HG03469 (cell line): ENCODE results near the gene MTMR12.
A peak's percentile ranks its signal among the peaks of the same experiment; 100 is the strongest.

ENCODE experiments used
- ATAC-seq: cut with Tn5 transposase; IDR thresholded peaks from one replicate; pipeline ENCODE4 v1.9.1; 2021; ENCODE audit warnings: mild to moderate bottlenecking, moderate library complexity, moderate number of reproducible peaks; ENCODE audit not compliant: unreplicated experiment

MTMR12 gene

DNA sequence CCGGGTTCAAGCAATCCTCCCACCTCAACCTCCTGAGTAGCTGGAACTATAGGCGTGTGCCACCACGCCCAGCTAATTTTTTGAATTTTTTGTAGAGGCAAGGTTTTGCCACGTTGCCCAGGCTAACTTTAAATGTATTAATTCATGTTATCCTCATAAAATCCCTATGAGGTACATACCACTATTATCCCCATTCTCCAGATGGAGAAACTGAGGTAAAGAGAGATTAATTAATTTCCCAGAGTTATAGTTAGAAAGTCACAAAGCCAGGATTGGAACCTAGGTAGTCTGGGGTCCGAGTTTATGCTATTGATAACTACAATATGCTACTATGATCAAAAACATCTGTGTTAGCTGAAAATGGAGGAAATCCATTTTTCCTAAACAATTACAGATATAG, 106.7 kb downstream of the MTMR12 start:
- ATAC-seq, result no peak

DNA sequence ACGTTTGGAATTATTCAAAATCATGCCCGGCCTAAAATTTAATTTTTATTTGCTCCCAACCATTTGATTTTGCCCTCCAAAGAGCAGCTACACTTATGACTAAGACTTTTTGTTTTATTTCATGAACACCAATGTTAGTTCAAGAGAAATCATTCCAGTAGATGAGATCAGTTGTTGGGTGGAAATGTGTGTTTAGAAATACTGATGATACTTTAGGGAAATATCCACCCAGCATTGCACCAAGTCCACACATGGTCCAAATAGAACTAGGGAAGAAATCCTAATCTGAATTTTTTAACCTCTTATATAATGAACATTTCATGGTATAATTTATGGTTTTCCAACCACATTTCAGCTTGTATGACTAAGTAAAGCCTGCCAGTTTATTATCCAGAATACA, 110.3 kb downstream of the MTMR12 start:
- ATAC-seq, result no peak

DNA sequence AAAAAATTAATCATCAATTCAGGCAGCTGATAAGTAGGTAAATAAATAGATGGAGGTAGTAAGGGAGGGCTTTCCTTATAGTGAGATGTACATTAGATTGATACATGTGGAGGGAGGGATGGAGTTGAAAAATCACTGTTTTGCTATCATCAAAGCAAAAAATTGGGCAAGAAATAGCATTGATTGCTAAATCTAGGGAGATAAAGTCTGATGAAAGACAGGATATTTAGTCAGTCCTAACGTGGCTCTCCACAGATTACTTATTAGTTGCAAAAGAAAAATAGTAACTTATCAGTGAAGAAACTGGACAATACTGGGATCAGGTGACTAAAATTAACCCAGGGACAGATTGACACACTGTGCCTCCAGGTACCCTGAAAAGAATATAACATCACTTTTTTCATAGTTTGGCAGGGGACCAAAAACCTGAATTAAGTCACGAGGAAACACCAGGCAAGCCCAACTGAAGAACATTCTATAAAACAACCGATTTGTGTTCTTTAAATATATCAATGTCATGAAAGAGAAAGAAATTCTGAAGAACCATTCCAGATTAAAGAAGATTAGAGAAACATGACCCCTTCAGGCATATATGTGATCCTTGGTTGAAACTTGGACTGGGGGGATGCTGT, 111.5 kb downstream of the MTMR12 start:
- no peak for ATAC-seq

DNA sequence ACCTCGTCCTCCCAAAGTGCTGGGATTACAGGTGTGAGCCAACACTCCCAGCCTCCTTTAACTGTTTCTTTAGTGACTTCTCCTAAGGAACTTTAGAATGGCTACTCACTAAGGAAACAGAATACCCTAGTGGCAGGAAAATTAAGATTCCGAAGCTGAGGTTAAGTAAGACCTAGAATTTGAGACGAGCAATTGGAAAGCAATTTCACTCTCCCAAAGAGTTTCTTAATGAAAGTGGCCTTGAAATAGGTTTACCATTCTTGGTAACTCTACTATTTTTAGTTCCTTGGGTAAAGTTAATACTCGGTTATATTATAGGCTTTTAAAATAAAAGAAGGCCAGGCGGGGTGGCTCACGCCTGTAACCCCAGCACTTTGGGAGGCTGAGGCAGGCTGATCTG, 115.7 kb downstream of the MTMR12 start:
- no peak for ATAC-seq

DNA sequence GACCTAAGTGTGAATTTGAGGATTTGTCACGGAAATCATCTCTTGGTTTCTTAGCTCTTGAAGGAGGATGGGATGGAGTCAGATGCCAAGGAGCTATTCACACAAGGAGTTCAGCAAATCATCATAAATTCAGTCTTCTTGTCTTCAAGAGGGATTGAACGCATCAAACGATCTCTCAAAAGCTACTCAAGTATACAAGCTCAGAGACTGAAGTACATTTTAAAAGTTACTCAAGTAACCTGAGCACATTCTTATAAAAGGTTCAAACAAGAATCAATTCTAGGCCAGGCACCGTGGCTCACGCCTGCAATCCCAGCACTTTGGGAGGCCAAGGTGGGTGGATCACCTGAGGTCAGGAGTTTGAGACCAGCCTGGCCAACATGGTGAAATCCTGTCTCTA, 117.5 kb downstream of the MTMR12 start:
- no peak for ATAC-seq

DNA sequence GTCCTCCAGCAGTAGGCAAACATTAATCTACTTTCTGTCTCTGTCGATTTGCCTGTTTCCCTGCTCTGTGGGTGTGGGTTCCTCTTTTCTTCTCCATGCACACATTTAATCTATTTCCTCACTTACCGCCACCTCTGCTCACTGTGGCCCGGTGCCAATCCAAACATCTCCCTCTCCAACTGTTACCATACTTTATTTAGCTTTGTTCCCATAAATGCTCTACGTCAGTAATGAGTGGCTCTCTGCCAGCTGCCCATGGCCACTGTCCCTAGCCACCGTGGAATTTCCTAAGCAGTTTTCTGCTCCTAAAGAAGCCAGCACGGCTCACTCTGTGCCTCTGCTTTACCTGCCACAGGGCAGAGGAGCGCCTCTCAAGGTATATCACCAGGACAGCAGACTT, 119.1 kb downstream of the MTMR12 start:
- ATAC-seq, result no peak

DNA sequence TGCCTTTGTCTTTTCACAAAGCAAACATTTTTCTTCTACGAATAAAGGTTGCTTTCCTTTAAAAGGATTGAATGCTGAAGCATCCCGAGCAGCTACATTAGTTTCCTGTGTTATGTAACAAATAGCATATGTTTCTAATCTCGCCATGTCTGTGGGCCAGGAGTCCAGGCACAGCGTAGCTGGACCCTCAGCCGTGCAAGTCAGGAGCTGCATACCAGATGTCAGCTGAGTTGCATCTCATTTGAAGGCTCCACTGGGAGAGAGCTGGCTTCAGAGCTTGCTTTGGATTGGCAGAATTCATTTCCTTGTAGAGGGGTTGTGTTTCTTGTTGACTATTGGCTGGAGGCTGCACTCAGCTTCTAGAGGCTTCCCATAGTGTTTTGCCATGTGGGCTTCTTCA, 122.6 kb downstream of the MTMR12 start:
- ATAC-seq, result no peak

DNA sequence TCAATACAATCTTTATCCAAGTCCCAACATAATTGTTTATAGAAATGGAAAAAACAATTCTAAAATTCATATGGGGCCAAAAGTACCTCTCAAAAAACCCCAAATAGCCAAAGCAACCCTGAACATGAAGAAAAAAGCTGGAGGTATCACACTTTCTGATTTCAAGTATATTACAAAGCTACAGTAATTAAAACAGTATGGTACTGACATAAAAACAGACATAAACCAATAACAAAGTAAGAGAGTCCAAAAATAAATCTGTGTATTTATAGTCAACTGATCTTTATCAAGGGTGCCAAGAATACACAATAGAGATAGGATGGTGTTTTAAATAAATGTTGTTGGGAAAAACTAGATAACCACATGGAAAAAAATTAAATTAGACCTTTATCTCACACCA, 125.1 kb downstream of the MTMR12 start:
- no peak for ATAC-seq

DNA sequence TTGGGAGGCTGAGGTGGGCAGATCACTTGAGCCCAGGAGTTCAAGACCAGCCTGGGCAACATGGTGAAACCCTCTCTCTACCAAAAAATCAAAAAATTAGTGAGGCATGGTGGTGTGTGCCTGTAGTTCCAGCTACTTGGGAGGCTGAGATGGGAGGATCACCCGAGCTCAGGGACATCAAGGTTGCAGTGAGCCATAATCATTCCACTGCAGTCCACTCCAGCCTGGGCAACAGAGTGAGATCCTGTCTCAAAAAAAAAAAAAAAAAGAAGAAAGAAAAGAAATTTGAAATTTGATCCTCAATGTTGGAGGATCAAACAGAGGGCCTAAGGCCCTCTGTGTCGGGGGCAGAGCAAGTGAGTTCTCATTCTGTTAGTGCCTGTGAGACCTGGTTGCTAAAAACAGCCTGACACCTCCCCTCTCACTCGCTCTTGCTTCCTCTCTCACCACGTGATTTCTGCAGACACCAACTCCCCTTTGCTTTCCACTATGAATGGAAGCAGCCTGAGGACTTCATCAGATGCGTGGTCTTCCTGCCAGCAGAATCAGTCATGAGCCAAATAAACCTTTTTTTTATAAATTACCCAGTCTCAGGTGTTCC, 130.2 kb downstream of the MTMR12 start:
- ATAC-seq, result peak; percentile 65
